Spinal cord (tissue), 10 donors: ENCODE results near the gene CYP2R1. TPM values are rescaled to one million over a fixed set of nuclear protein-coding genes. Genes with fewer than 3 reads are reported as not detected.

Source experiments
- DNase-seq, 6 donors: peaks; one replicate each; pipeline versions ENCODE4 v3.0.0 to v3.0.0-alpha.2; 2013 to 2015; ENCODE audit warnings: low spot score in 6 of 6, low read depth in 4 of 6
- H3K27ac ChIP-seq: one replicate; pipeline ENCODE4 v1.5.1; 2013; ENCODE audit warnings: low read depth, low read length, control low read depth
- H3K27me3 ChIP-seq: one replicate; pipeline ENCODE4 v1.6.1; 2013; ENCODE audit warnings: low read length; ENCODE audit not compliant: control insufficient read depth, insufficient read depth
- H3K36me3 ChIP-seq: one replicate; pipeline ENCODE4 v1.6.1; 2013; ENCODE audit warnings: low read length; ENCODE audit not compliant: control insufficient read depth, insufficient read depth
- H3K4me1 ChIP-seq: one replicate; pipeline ENCODE4 v1.6.1; 2013; ENCODE audit warnings: low read length; ENCODE audit not compliant: control insufficient read depth, insufficient read depth
- H3K4me3 ChIP-seq: one replicate; pipeline ENCODE4 v1.5.1; 2013; ENCODE audit warnings: low read depth, low read length, control low read depth
- H3K9me3 ChIP-seq: one replicate; pipeline ENCODE4 v1.6.1; 2013; ENCODE audit warnings: low read length; ENCODE audit not compliant: control insufficient read depth, insufficient read depth
- WGBS: methylation state at CpG from one replicate; pipeline ENCODE4 v1.1.5; 2013; ENCODE audit warnings: missing lambda C conversion rate; ENCODE audit not compliant: insufficient coverage; 5-methylcytosine and 5-hydroxymethylcytosine counted together
- polyA plus RNA-seq, 2 donors: library from polyadenylated mRNA; unstranded; fragments of 120-200 nt; gene quantifications; one replicate each; pipeline ENCODE4 v1.2.1, GENCODE V29; 2013; ENCODE audit not compliant: insufficient read length in 2 of 2
- small RNA-seq: library from RNA; depleted of rRNA; stranded (forward); fragments of <200 nt; gene quantifications from one replicate; pipeline ENCODE3, GENCODE V24; 2014; ENCODE audit warnings: low replicate concordance
- total RNA-seq, 2 donors: library from RNA; depleted of rRNA in 1 of 2; stranded (reverse); fragments of 120-200 nt in 1 of 2; fragments of >200 nt in 1 of 2; gene quantifications; one replicate each; pipeline versions ENCODE4 v1.2.3 to v1.2.4, GENCODE V29; 2013 to 2014
- donor health status: healthy.

Gene CYP2R1
- total and polyA plus RNA-seq, 4 donors = 17.6 to 23.4 (median 19.9) TPM

DNA sequence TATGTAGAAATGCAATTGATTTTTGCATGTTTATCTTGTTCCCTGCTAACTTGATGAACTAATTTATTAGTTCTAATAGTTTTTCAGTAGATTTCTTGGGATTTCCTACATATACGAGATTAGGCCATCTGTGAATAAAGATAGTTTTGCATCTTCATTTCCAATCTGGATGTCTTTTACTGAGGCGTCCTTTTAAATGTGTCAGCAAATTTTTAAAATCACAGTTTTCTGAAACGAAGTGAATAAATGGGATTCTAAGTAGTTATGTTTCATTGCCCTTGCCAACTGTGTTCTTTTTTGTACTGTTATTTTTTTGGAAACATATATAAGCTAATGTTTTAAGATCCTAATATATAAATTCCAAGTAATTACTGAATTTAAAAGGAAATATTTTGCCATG is 50.0 kb downstream of the CYP2R1 start:
- H3K4me3 ChIP-seq = no peak overlapping the region
- H3K36me3 ChIP-seq = no peaks in the 10 kb centered on the region
- no CpG with 5 or more reads among the region's 3 CpGs for WGBS
- H3K27ac ChIP-seq = no peak overlapping the region
- DNase-seq = no peak
- H3K9me3 ChIP-seq = no peaks in the 10 kb centered on the region
- no peaks in the 10 kb centered on the region for H3K4me1 ChIP-seq
- H3K27me3 ChIP-seq = no peaks in the 10 kb centered on the region

- Histone ChIP-seq H3K4me3 (no peak overlapping the region), H3K9me3 (no peaks in the 10 kb centered on the region), H3K4me1 (no peaks in the 10 kb centered on the region), H3K27me3 (no peaks in the 10 kb centered on the region), H3K36me3 (no peaks in the 10 kb centered on the region), H3K27ac (no peak overlapping the region)
- no peak for DNase-seq
These were observed 56.2 kb downstream of the CYP2R1 start for GRCh38 chr11:14835496-14836492.

Small RNAs within 50 kb of the gene (small RNA-seq; reads per million reads assigned to genes)
- not detected for gene CALCP

Other genes starting within 250 kb of the CYP2R1 start
- gene PDE3B, start 248.4 kb downstream of the CYP2R1 start, total RNA-seq = 10 to 100 TPM in 1 of 2 donors, 1 to 10 TPM in 1; 9.8 to 37.7 TPM
- 10 to 100 TPM; 12.8 to 16.5 TPM for gene PDE3B, start 248.4 kb downstream of the CYP2R1 start, polyA plus RNA-seq
- 10 to 100 TPM in 1 of 2 donors, 1 to 10 TPM in 1; 2.5 to 17.6 TPM for gene CALCA, start 80.1 kb upstream of the CYP2R1 start, total RNA-seq
- 10 to 100 TPM; 12.9 to 19.3 TPM for gene CALCA, start 80.1 kb upstream of the CYP2R1 start, polyA plus RNA-seq
- gene CALCB, start 181.4 kb upstream of the CYP2R1 start, total RNA-seq = 10 to 100 TPM in 1 of 2 donors, 1 to 10 TPM in 1; 5.6 to 26.9 TPM
- 10 to 100 TPM; 57.4 to 59.1 TPM for gene CALCB, start 181.4 kb upstream of the CYP2R1 start, polyA plus RNA-seq
- 10 to 100 TPM in 1 of 2 donors, 1 to 10 TPM in 1; 9.2 to 13.9 TPM for gene INSC, start 222.7 kb upstream of the CYP2R1 start, total RNA-seq
- 1 to 10 TPM; 3.0 to 5.7 TPM for gene INSC, start 222.7 kb upstream of the CYP2R1 start, polyA plus RNA-seq